K562 (cell line): Measurements from ENCODE around the gene ZFPM1. TPM values are rescaled to one million over a fixed set of nuclear protein-coding genes. Genes with fewer than 3 reads are reported as not detected.

Experiments used
- CHD1 ChIP-seq: fragments of 200-600 bp; sonication (generic); IDR thresholded peaks from one replicate; pipeline ENCODE4 v1.6.1; 2012; ENCODE audit warnings: mild to moderate bottlenecking, moderate library complexity, low read length, inconsistent platforms
- GTF2F1 ChIP-seq: IDR thresholded peaks from 2 replicates; pipeline ENCODE4 v1.6.1; 2011; ENCODE audit warnings: low read depth, low read length, improper control_type of control experiment
- IRF9 ChIP-seq: fragments of 450-650 bp; IDR thresholded peaks from 2 replicates; pipeline ENCODE4 v1.6.1; 2016; ENCODE audit warnings: missing biosample characterization, missing genetic modification characterization
- JUN ChIP-seq, 2 experiments: sonication (generic) in 1 of 2; formaldehyde crosslinking in 1 of 2; IDR thresholded peaks; 2 replicates each; pipeline versions ENCODE4 v1.6.1 to v1.8.0; 2012 to 2022; ENCODE audit warnings: borderline replicate concordance in 2 of 2, mild to moderate bottlenecking in 2 of 2, improper control_type of control experiment in 1 of 2, low read depth in 1 of 2, low read length in 1 of 2, missing genetic modification reagents in 1 of 2
- MECOM ChIP-seq: fragments of 250-450 bp; sonication (Bioruptor Pico); IDR thresholded peaks from 2 replicates; pipeline ENCODE4 v1.8.0; 2022; ENCODE audit warnings: inconsistent platforms
- POLR2H ChIP-seq: IDR thresholded peaks from 2 replicates; pipeline ENCODE4 v1.6.1; 2016; ENCODE audit warnings: missing genetic modification characterization, low read depth, mild to moderate bottlenecking, control low read depth, missing compliant biosample characterization, moderate library complexity
- POU5F1 ChIP-seq: fragments of 150-350 bp; IDR thresholded peaks from 2 replicates; pipeline ENCODE4 v1.6.1; 2014; ENCODE audit warnings: borderline replicate concordance, low read length, low read depth, mild to moderate bottlenecking; ENCODE audit not compliant: partially characterized antibody
- PREB ChIP-seq: sonication (generic); formaldehyde crosslinking; IDR thresholded peaks from 2 replicates; pipeline ENCODE4 v1.8.1; 2023; ENCODE audit warnings: mild to moderate bottlenecking, missing genetic modification reagents
- PYGO2 ChIP-seq: fragments of 450-650 bp; IDR thresholded peaks from 2 replicates; pipeline ENCODE4 v1.6.1; 2016; ENCODE audit warnings: mild to moderate bottlenecking, missing genetic modification characterization, moderate library complexity, missing compliant biosample characterization
- RUNX1 ChIP-seq: sonication (generic); IDR thresholded peaks from 2 replicates; pipeline ENCODE4 v1.6.1; 2016; ENCODE audit warnings: antibody characterized with exemption, low read depth
- STAT5B ChIP-seq: fragments of 250-450 bp; sonication (Bioruptor Pico); IDR thresholded peaks from 2 replicates; pipeline ENCODE4 v1.8.0; 2021; ENCODE audit warnings: mild to moderate bottlenecking, inconsistent platforms
- TAF15 ChIP-seq: fragments of 200-400 bp; formaldehyde crosslinking; IDR thresholded peaks from 2 replicates; pipeline ENCODE4 v1.6.1; 2017; ENCODE audit warnings: mild to moderate bottlenecking, low read depth, low read length, moderate library complexity
- THRB ChIP-seq: fragments of 450-650 bp; formaldehyde crosslinking; conservative IDR thresholded peaks from 2 replicates; pipeline ENCODE4 v1.4.0; 2022; ENCODE audit warnings: mild to moderate bottlenecking, missing genetic modification characterization
- USF2 ChIP-seq: sonication (generic); formaldehyde crosslinking; IDR thresholded peaks from 2 replicates; pipeline ENCODE4 v1.5.0; 2020; ENCODE audit warnings: missing genetic modification reagents
- ZNF583 ChIP-seq: fragments of 250-450 bp; sonication (Bioruptor Pico); IDR thresholded peaks from 2 replicates; pipeline ENCODE4 v1.4.0; 2020
- ZNF75A ChIP-seq: fragments of 450-650 bp; formaldehyde crosslinking; IDR thresholded peaks from 2 replicates; pipeline ENCODE4 v1.4.0; 2020; ENCODE audit warnings: mild to moderate bottlenecking
- ZNF764 ChIP-seq: fragments of 250-450 bp; sonication (Bioruptor Pico); IDR thresholded peaks from 2 replicates; pipeline ENCODE4 v1.4.0; 2020; ENCODE audit warnings: low read depth, mild to moderate bottlenecking, moderate library complexity
- ZSCAN29 ChIP-seq: fragments of 450-650 bp; IDR thresholded peaks from 2 replicates; pipeline ENCODE4 v1.6.1; 2017
- polyA plus RNA-seq, 8 experiments: library from polyadenylated mRNA; depleted of rRNA in 4 of 8; stranded (reverse) in 5 of 8; unstranded in 3 of 8; fragments of >200 nt; fragmentation: Nextera tagmentation in 2 of 8; fragmentation: Illumina TruSeq in 1 of 8; extraction: Ambion mirVana in 2 of 8; extraction: Trizol in 1 of 8; gene quantifications; 2 replicates each; pipeline versions ENCODE4 v1.2.1 to v1.2.3, GENCODE V29; 2011 to 2014; ENCODE audit warnings: inconsistent platforms in 1 of 8, missing spikeins in 1 of 8
- total RNA-seq, 7 experiments: library from RNA; depleted of rRNA in 6 of 7; stranded (reverse); fragments of >200 nt in 6 of 7; fragmentation: Illumina TruSeq in 2 of 7; extraction: Trizol in 2 of 7; gene quantifications; 2 replicates each; pipeline versions ENCODE4 v1.2.1 to v1.2.3, GENCODE V29; 2011 to 2021; ENCODE audit warnings: low replicate concordance in 1 of 7
- TF ChIP-seq, protein P1 (sequence below): sonication (generic); formaldehyde crosslinking; IDR thresholded peaks from 2 replicates; pipeline ENCODE4 v1.8.1; 2023; ENCODE audit warnings: missing genetic modification reagents, mild to moderate bottlenecking, borderline replicate concordance

The ZFPM1 gene
- total and polyA plus RNA-seq, 9 of the 15 experiments (the other 6 are each of a cell fraction or from before 2014, with no cell fraction given) = 0.03 to 35.9 (median 1.4) TPM

DNA sequence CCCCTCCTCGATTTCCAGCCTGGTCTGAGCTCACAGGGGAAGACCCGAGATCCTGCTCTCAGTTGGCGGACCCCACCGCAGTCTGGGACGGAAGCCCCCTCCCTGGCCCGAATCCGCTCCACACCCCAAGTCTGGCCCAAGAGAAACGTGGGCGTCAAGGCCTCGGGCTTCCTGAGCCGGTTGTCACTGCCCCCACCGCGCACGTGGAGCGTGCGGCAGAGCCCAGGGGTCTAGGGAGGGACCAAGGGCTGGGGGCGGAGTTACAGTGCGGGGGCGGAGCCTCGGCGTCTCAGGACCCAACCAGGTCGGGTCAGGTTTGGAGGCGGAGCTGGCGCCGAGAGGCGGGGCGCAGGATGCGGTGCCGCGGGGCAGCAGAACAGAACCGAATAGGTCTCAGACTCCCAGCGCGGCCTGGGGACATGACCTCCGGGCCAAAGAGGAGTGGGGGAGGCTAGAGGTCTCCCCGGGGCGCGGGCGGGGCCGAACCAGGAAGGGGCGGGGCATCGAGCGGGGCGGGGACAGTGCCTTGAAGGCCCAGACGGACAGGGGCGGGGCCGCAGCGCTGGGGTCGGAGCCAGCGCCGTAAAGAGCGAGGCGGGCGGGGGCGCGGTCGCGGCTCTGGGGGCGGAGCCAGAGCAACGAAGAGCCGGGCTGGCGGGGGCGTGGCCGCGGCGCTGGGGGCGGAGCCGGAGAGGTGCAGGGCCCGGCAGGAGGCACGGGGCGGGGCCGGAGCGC is 431 bp upstream of the ZFPM1 start (continued):
- TF ChIP-seq STAT5B (CRISPR knock-in tag) = no peak
- no peak for TF ChIP-seq ZNF764 (CRISPR knock-in tag)
- TF ChIP-seq JUN (IDR thresholded peaks at IDR 0.05; ENCODE audit: borderline replicate concordance, low read depth, low read length) = peak; percentile 44; the same call in 1 of the 2 replicates
- TF ChIP-seq JUN (CRISPR knock-in tag; IDR thresholded peaks at IDR 0.05; ENCODE audit: borderline replicate concordance) = no peak
- TF ChIP-seq, protein P1, sequence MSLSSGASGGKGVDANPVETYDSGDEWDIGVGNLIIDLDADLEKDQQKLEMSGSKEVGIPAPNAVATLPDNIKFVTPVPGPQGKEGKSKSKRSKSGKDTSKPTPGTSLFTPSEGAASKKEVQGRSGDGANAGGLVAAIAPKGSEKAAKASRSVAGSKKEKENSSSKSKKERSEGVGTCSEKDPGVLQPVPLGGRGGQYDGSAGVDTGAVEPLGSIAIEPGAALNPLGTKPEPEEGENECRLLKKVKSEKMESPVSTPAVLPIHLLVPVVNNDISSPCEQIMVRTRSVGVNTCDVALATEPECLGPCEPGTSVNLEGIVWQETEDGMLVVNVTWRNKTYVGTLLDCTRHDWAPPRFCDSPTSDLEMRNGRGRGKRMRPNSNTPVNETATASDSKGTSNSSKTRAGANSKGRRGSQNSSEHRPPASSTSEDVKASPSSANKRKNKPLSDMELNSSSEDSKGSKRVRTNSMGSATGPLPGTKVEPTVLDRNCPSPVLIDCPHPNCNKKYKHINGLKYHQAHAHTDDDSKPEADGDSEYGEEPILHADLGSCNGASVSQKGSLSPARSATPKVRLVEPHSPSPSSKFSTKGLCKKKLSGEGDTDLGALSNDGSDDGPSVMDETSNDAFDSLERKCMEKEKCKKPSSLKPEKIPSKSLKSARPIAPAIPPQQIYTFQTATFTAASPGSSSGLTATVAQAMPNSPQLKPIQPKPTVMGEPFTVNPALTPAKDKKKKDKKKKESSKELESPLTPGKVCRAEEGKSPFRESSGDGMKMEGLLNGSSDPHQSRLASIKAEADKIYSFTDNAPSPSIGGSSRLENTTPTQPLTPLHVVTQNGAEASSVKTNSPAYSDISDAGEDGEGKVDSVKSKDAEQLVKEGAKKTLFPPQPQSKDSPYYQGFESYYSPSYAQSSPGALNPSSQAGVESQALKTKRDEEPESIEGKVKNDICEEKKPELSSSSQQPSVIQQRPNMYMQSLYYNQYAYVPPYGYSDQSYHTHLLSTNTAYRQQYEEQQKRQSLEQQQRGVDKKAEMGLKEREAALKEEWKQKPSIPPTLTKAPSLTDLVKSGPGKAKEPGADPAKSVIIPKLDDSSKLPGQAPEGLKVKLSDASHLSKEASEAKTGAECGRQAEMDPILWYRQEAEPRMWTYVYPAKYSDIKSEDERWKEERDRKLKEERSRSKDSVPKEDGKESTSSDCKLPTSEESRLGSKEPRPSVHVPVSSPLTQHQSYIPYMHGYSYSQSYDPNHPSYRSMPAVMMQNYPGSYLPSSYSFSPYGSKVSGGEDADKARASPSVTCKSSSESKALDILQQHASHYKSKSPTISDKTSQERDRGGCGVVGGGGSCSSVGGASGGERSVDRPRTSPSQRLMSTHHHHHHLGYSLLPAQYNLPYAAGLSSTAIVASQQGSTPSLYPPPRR (CRISPR knock-in tag) = no peak
- TF ChIP-seq POU5F1 = no peak
- TF ChIP-seq IRF9 (tag) = no peak
- TF ChIP-seq ZSCAN29 = no peak
- TF ChIP-seq ZNF75A (CRISPR knock-in tag) = no peak
- no peak for TF ChIP-seq MECOM (CRISPR knock-in tag)
- no peak for TF ChIP-seq TAF15
- TF ChIP-seq THRB (CRISPR knock-in tag) = no peak
- TF ChIP-seq PREB (CRISPR knock-in tag) = no peak
- TF ChIP-seq RUNX1 = no peak
- TF ChIP-seq PYGO2 = no peak
- peak; percentile 44; the same call in 1 of the 2 replicates for TF ChIP-seq ZNF583 (CRISPR knock-in tag)
- peak; percentile 69 for TF ChIP-seq USF2 (CRISPR knock-in tag)
- TF ChIP-seq CHD1 = no peak
- no peak for TF ChIP-seq POLR2H (tag)
- TF ChIP-seq GTF2F1 = no peak
